Erythroblast (primary cell): ENCODE measurements around the gene TTC28.
A peak's percentile ranks its signal among the peaks of the same experiment; 100 is the strongest.

Experiments used
- DNase-seq, 2 experiments: peaks; one replicate each; lab custom pipeline; 2025; lab: John Stamatoyannopoulos, UW
- GATA1 ChIP-seq: IDR thresholded peaks from 2 replicates; pipeline ENCODE4 v1.6.1; 2011; ENCODE audit warnings: low read depth, mild to moderate bottlenecking, control low read depth, low read length, moderate library complexity
- POLR2A ChIP-seq: IDR thresholded peaks from 2 replicates; pipeline ENCODE4 v1.6.1; 2011; ENCODE audit warnings: mild to moderate bottlenecking, low read length

TTC28 gene

DNA sequence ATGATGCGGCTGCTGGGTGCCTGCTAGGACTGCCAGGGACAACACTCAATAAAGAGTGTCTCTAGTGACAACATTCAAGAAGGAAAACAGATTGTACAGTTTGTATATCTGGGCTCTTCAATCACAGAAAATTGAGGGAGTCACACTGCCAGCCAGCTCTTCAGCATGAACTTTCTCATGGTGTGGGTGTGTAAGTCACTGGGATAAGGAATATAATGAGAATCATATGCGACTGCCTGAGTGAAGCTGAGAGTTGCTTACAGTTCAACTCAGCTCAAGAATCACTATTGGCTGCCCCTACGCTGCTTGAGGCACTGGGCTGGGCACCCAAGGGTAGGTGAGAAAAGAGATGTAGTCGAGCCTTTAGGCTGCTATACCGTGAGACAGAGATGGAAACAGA is 432.5 kb downstream of the TTC28 start:
- TF ChIP-seq POLR2A (no peak), GATA1 (no peak)
- DNase-seq: no peak

DNA sequence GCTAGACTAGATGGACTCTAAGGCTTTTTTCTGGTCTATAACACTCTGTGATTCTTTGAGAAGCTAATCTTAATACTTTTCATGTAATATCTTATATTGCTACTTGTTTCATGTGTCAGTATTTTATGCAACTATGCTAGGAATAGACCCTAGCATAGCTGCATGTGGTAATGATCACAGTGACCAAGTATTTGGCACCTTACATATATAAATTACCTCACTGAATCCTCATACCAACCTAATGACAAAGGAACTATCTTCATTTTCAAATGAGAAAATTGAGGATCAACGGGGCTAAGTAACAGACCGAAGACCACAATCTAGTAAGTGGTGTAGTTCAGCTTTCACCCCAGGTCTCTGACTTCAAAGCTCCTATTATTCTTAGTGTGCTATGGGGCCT is 433.2 kb downstream of the TTC28 start:
- no peak for TF ChIP-seq POLR2A
- DNase-seq: no peak

DNA sequence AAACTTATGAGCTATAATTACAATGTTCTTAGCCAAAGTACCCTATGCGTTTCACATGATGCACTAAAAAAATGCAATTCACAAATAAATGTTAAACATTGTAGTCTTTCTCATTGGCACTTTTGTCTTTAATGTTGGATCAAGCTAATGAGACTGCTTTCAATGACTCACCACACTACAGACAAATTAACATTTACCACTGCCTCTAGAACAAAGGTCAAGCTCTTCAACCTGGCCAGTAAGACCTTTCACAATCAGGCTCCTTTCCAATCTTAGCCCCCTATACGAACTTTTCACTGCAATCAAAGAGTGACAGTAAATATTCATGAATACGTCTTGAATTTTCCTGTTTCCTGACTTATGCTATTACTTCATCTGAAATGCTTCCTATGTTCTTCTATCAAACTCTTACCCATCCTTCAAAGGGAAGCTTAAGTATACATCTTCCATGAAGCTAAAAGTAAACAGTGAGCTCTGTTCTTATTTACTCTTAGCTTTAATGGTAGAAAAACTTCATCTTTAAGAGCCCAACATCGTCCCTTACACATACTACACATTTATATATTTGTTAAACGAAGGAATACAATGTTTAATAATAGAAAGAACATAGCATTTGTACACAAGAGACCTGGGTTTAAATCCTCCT is 433.9 kb downstream of the TTC28 start:
- TF ChIP-seq POLR2A (no peak), GATA1 (no peak)
- DNase-seq: no peak

DNA sequence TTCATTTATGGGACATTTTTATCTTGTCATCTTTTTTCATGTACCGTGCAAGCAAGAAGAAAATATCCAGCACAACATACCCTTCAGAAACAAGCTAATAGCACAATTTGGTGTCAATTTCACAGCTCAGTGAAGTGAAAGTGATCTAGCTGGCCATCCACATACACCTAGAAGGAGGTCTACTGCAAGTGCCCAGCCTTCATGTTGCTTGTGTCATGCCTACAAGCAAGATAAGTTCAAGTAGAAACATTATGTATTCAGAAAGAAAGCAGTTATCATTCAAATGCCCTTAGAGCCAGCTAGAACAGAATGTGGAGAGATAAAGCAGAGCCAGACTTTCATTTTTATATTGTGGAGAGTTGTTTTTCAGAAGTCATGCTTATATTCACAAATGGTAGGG is 434.9 kb downstream of the TTC28 start:
- peak; percentile 40 to 56 for DNase-seq
- TF ChIP-seq GATA1: no peak
- no peak for TF ChIP-seq POLR2A

DNA sequence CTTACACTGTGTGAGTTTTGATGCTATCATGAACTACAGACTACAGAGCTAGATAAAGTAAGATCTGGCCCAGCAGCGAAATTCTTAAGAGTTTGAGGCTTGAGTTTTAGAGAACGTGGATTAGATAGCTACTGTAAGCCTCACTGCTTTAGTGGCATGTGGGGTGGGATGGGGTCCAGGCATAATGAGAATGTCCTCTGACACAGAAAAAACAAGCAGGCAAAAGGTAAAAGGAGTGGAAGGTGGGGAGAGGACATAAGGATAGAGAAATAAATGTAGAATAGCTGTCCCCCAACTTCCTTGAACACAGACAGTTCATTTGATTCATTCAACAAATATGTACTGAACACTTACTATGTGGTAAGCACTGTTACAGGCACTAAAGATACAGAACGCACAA is 436.1 kb downstream of the TTC28 start:
- TF ChIP-seq POLR2A: no peak
- no peak for TF ChIP-seq GATA1
- peak in 1 of 2 experiments; percentile 23 for DNase-seq

DNA sequence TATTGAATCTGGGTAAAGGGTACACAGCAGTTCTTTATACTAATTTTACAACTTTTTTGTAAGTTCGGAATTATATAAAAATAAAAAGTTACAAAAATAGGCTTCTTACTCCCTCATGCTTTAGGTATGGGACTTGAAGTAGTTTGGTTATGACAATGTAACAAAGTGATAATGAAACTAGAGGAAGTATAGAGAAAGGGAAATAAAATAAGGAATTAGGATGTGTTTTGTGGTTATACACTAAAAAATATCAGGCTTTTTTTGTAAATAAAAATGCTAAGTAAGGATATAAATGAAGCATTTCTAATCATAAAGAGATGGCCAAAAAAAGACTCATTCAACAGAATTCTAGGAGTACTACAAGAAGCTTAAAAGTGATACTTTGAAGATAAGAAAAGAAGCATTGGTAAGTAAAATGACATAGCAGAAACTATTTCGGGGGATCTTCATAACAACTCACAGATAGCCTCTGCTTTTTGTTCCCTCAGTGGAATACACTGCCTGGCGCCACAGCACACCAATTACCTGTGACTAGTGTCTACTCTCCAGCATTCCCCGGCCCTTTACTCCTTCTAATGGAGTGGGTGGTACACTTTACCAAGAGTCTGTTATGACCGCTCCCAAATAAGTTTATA is 437.9 kb downstream of the TTC28 start:
- TF ChIP-seq GATA1: no peak
- no peak for TF ChIP-seq POLR2A
- peak; percentile 20 to 31 for DNase-seq

DNA sequence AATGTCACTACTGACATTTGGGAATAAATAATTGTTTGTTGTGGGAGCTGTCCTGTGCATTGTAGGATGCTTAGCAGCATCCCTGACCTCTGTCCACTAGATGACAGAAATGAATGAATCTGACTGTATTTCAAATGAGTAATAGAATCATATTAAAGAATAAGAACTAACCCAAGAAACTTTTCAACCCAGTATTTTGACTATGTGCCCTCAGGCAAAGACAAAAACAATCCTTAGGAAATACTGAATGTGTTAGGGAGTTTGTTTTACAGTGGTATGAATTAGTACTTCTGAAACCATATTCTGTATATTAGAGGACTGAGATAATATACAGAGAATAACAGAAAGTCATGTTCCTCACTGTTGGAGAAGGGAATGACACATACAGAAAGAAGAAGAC is 439.7 kb downstream of the TTC28 start:
- TF ChIP-seq GATA1 (no peak), POLR2A (no peak)
- no peak for DNase-seq

DNA sequence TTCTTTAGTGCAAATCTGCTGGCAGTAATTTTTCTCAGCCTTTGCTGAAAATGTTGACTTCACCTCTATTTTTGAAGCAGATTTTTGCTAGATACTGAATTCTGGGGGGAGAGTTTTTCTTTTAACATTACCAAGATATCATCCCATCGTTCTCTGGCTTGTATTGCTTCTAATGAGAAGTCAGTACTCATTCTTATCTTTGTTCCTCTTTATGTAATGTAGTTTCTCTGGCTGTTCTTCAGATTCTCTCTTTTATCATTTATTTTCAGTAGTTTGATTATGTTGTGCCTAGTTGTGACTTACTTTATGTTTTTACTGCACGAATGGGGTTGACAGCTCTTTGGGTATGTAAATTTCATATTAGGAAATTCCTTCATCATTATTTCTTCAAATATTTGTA is 441.9 kb downstream of the TTC28 start:
- no peak for DNase-seq
- no peak for TF ChIP-seq POLR2A
- no peak for TF ChIP-seq GATA1

DNA sequence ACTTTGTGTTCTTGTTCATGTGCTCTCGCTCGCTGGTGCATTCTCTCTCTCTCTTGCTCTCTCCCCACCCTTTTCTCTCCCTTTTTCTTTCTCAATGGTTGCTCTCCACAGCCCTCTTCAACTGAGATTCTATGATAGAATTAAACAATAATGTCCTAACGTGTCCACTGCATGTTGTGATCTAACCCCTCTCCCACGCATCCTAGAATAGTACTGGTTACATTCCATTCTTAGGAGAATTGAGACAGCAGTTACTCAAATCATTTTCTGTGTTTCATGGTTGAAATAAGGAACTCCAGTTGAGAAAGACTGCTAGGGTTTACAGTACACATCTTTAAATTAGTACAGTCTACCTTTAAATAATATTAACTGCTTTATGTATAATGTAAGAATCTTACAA is 442.5 kb downstream of the TTC28 start:
- TF ChIP-seq POLR2A (no peak), GATA1 (no peak)
- no peak for DNase-seq

DNA sequence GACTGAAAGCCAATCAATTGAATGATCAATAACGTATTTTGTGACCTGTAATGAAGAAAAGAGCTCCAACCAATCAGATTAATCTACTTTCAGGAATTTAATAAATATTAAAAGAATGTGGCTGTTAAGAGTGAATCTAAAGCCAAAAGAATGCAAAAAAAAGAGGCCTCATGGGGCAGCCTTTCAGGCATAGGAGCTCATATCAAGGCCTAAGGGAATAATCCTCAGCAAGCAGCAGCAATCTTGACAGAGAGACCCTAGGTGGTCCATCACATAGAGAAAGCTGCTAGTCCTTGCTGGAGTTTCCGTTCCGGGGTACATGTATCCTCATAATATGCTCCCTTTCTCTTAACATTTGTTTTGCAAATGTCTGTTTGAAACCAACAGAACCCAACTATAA is 447.4 kb downstream of the TTC28 start:
- TF ChIP-seq GATA1: no peak
- TF ChIP-seq POLR2A: no peak
- no peak for DNase-seq

DNA sequence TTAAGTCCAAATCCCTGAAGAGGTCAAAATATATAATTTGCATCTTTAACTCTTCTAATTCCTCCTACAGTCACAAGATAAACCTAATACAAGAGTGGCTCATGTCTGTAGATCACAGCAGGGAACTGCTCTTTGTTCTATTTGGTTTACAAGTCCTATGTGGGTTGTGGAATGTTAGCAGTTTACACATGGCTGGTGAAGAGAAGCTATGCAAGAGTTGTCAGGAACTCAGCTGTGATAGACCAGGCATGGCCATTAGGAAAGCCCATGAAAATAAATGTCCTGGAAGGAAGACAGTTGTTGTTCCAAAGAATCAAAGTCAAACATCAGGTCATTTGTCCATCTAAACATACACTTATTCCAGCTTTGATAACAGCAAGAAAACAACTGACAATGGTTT is 448.2 kb downstream of the TTC28 start:
- no peak for TF ChIP-seq POLR2A
- no peak for TF ChIP-seq GATA1
- no peak for DNase-seq

DNA sequence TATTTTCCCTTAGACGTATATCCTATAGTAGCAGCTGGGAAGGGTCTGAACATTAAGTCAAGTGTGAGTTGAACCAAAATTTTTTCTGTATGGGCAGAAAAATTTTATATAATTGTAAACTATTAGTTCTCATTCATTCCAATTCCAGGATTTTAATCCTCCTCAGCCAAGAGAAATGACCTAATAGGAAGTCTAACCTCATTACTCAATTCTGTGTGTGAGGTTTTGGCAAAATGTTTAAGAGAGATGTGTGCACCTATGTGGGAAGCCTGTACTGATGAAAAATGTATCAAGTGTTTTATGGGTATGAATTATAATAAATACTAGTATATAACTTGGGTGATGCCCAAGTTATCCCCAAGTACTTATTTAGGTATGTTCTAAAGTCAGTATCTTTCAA is 449.0 kb downstream of the TTC28 start:
- no peak for DNase-seq
- no peak for TF ChIP-seq POLR2A
- TF ChIP-seq GATA1: no peak

DNA sequence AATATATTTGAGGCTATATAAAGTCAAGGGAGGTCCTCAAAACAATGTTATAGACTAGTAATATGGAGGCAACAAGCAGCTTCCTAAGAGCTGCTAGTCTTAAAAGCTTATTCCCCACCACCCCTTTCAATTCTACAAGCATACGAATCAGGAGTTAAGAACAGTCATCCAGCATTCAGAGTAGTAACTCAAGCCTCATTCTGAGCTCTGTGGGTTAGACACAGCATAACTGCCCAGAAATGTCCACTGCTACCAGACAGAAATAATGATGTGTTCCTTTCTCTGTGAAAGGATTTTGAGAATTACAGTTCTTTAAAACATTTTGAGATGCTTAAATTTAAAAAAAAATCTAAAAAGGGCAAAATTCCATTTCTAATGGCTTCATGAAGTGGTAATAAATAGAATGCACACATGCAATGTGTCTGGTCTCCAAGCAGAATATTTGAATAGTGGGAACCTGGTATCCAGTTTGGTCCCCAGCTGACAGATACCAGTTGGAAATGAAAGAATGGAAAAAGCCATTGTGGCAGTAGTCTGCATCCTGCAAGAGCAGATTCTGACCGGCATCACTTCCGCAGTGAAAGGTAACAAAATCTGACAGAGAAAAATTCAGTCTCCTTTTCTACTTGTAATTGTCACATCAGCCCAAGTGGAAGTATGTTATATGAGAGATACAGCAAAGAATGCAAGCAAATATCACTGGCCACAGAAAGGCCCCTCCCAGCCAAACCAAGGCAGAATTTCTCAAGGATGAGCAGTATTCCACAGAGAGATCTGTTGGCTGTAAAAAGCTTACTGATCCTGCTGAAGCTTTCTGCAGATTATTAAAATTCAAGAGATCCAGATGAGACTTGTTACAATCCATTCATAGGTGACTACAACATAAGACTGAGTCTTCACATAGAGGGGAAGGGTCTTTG is 449.8 kb downstream of the TTC28 start:
- TF ChIP-seq POLR2A: no peak
- TF ChIP-seq GATA1: no peak
- DNase-seq: no peak

DNA sequence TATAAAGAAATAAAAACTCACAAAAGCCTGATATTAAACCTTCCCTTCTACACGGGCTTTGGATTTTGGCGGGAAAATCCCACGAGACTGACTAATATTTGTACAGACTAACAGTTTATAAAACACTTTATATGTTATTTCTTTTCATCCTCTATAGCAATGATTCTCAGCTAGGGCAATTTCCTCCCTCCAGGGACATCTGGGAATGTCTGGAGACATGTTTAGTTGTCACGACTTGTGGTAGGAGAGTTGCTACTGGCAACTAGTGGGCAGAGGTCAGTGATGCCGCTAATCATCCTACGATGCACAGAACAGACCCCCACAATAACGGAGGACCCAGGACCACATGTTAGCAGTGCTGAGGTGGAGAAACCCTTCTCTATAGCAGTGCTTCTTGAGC is 455.8 kb downstream of the TTC28 start:
- no peak for DNase-seq
- TF ChIP-seq POLR2A (no peak), GATA1 (no peak)
